NOMO-1 treated with DMSO at 0.1 percent for 48 hours (cell line): ENCODE results near the gene RPL7L1.

Source experiments
- DNase-seq: peaks from one replicate; lab custom pipeline; 2025; ENCODE audit not compliant: unreplicated experiment; lab: John Stamatoyannopoulos, UW

Gene RPL7L1

GRCh38 chr6:42928986-42929820, 49.8 kb downstream of the RPL7L1 start, which contains the start of gene CNPY3:
Gene CNPY3, plus strand, starts transcription at chr6:42929480. Its CDS starts 91 bp downstream, at chr6:42929571.
- DNase-seq = peak; percentile 97

- DNase-seq = peak; percentile 96
Measured at GRCh38 chr6:42929821-42930360, 50.5 kb downstream of the RPL7L1 start.

- DNase-seq = no peak
Measured at GRCh38 chr6:42932412-42932811, 53.0 kb downstream of the RPL7L1 start.

- peak; percentile 91 for DNase-seq
Measured at GRCh38 chr6:42933205-42933604, 53.8 kb downstream of the RPL7L1 start.

GRCh38 chr6:42935322-42935721, 55.9 kb downstream of the RPL7L1 start:
- peak; percentile 42 for DNase-seq

GRCh38 chr6:42936398-42936797, 57.0 kb downstream of the RPL7L1 start:
- DNase-seq = no peak

- no peak for DNase-seq
Measured at GRCh38 chr6:42937548-42938427, 58.4 kb downstream of the RPL7L1 start.

- DNase-seq = no peak
Measured at GRCh38 chr6:42938428-42938796, 59.0 kb downstream of the RPL7L1 start.

- no peak for DNase-seq
Measured at GRCh38 chr6:42938987-42939809, 59.8 kb downstream of the RPL7L1 start.
